ENCODE data around the gene NKX1-1.
"Not testable (repeated sequence)": the region's sequence is repeated elsewhere in the genome, so short reads cannot be mapped to it uniquely, and the experiment has no call there.

Gene NKX1-1

DNA sequence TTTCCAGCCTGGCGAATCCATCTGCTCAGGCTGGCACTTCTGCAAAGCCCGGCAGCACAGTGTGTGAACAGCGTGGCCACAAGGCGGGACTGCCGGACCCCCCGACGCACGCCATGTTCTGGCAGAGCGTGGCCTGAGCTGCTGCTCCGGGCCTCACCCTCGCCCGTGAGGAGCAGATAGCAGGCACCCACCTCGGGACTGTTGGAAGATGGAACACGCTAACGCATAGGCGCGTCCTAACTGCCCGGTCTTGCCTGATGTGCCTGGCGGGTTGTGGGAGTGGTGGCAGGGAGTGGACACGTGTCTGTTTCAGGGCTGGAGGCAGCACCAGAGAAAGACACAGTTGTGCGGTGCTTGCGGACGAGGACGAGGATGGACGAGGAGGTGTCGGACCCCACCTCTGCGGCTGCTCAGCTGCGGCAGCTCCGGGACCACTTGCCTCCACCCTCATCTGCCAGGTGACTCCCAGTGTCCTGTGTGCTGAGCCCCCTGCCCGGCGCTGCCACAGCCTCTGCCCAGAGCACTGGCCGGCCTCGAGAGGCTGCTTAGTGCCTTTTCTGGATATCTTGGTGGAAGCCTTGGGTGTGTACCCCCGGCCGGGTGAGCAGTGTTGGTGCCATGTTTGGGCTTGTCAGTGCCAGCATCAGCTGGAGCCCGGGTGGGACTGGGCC, 31.1 kb downstream of the NKX1-1 start:
- H3K36me3 Mint-ChIP-seq = peaks cover 6% of the 10 kb centered on the region
- no peaks in the 10 kb centered on the region for H3K4me1 Mint-ChIP-seq
- no peak overlapping the region for H3K27ac Mint-ChIP-seq
- H3K4me3 Mint-ChIP-seq = no peak overlapping the region
- no peaks in the 10 kb centered on the region for H3K27me3 Mint-ChIP-seq
- no peaks in the 10 kb centered on the region for H3K9me3 Mint-ChIP-seq

DNA sequence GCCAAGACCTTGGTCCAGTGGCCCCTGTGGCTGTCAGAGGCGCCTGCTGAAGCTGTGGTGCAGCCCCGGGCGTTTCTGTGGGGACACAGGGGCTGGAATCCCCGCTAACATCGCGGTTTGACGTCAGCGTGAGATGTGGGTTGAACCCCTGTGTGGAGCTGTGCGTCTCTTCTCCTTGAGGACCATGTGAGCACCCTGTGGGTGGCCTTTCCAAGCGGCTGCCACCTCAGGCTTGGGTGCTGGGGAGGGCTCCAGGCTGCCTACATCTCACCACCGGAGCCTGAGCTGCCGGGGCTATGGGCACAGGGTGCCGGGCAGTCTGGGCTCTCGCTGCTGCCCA, 31.6 kb downstream of the NKX1-1 start:
- no peaks in the 10 kb centered on the region for H3K27me3 Mint-ChIP-seq
- no peak overlapping the region for H3K27ac Mint-ChIP-seq
- H3K4me1 Mint-ChIP-seq = no peaks in the 10 kb centered on the region
- no peaks in the 10 kb centered on the region for H3K9me3 Mint-ChIP-seq
- H3K4me3 Mint-ChIP-seq = no peak overlapping the region
- peaks cover 6% of the 10 kb centered on the region for H3K36me3 Mint-ChIP-seq

DNA sequence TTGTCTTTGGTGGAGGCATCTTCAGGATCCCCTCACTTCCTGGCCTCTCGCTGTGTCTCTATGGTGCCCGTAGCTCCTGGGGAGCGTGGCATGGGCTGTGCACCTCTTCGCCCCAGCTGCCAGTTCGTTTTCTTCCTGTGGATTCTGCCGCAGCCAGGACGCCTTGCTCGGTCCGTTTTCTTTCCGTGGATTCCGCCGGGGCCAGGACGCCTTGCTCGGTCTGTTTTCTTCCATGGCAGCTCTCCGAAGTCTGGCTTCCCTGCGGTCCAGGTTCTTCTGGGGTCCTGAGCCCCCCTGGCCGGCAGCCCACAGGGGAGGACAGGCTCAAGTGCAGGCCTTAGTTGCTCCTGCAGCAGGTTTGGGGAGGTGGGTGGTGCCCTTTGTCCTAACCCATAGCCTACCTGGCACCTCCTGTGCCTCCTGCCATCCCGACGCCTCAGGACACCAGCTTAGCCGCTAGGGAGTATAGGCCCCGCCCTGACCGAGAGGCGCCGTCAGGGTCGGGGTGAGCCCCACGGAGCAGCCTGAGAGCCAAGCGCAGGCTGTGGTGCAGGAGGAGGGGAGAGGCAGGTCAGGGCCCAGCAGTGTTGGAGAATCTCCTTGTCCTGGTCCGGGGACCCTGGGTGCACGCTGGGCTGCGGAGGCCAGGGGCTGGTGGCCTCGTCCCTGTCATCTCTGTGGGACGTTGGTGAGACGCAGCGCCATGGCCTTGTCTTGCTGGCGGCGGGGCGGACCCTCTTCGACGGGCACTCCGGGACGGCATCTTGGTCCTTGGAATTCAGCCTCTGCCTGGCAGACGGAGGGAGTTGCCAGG, 32.1 kb downstream of the NKX1-1 start:
- Mint-ChIP-seq H3K27me3 (no peaks in the 10 kb centered on the region), H3K36me3 (peaks cover 6% of the 10 kb centered on the region), H3K27ac (no peak overlapping the region), H3K4me3 (no peak overlapping the region), H3K4me1 (no peaks in the 10 kb centered on the region), H3K9me3 (no peaks in the 10 kb centered on the region)

DNA sequence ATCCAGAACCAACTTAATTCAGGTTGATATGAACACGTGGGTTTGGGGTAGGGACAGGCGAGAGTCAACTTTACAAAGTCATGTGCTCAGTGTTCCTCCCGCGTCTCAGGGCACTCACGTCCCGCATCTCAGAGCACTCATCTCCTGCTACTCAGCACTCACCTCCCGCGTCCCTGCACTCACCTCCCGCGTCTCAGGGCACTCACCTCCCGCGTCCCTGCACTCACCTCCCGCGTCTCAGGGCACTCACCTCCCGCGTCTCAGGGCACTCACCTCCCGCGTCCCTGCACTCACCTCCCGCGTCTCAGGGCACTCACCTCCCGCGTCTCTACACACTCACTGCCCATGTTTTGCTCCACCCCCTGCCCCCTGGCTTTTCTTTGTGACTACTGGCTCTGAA, 33.7 kb downstream of the NKX1-1 start:
- not testable (repeated sequence) for H3K4me1 Mint-ChIP-seq, H3K36me3 Mint-ChIP-seq, H3K9me3 Mint-ChIP-seq, H3K27me3 Mint-ChIP-seq, H3K4me3 Mint-ChIP-seq, H3K27ac Mint-ChIP-seq

DNA sequence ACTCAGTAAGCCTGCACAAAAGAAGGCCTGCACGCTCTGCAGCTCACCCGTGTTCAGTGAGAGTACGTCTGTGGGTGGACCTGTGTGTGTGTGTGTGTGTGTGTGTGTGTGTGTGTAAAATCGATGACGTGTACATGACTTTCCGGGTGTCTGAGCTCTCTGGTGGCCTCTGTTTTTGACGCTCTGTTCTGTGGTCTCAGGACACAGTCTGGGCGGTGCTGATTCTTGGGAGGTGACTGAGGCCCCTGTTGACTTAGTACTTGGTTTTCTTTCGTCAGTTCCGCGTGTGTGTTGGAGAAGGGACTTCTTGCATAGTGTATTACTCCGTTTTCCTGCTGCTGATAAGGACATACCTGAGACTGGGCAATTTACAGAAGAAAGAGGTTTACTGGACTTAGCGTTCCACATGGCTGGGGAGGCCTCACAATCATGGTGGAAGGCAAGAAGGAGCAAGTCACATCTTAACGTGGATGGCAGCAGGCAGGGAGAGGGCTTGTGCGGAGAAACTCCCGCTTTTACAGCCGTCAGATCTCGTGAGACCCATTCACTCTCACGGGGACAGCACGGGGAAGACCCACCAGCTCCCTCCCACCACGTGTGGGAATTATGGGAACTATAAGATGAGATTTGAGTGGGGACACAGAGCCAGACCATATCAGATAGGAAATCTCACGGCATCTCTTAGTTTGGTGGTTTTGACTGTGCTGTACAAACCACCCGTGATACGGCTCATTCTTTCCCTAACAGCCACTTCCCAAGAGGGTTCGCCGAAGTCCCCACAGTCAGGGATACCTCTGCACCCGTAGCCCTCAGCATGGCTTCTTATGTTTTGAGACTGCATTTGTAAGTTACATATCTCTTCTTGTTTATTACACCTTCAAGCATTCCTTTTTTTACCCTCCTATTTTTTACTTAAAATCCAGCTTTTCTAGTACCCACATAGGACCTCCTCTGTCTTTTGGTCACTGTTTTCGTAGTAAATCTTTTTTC, 34.8 kb downstream of the NKX1-1 start:
- no peaks in the 10 kb centered on the region for H3K27me3 Mint-ChIP-seq
- H3K9me3 Mint-ChIP-seq = no peaks in the 10 kb centered on the region
- peaks cover 6% of the 10 kb centered on the region for H3K36me3 Mint-ChIP-seq
- no peaks in the 10 kb centered on the region for H3K4me1 Mint-ChIP-seq
- H3K4me3 Mint-ChIP-seq = no peak overlapping the region
- H3K27ac Mint-ChIP-seq = no peak overlapping the region

DNA sequence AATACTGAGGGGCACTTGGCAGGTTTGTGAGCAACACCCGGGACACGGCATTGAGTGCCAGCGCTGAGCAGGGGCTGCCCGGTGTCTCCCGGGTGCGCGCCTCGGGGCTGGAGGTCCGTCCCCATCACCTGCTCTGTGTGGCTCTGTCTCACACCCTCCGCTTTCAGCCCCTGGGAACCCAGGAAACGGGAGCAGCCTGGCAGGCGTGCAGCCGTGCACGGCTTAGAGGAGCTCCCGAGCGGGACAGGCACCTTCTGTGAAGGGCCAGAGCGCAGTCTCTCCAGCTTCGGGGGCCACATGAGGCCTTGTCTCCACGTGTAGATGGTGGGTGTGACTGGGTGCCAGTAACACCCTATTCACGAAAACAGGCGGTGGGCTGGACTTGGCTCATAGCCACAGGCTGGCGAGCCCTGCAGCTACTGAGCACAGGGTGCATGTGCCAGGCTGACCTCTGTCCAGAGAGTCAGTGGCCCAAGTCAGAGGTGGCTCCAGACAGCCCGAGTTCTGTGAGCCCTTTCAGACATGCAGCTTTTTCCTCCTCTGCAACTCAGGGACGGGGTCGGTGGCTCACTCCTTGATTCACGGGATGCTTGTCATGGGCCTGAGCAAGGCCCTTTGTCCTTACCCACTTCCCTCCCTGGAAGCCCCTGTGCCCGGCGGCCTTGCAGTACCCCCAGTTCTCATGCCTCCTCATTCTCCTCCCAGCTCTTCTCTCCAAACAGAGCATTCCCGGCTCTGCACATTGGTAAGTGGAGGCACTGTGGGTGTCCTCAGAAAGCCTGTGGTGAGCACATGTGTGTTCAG, 35.7 kb downstream of the NKX1-1 start:
- Mint-ChIP-seq H3K4me3 (no peak overlapping the region), H3K27ac (no peak overlapping the region), H3K27me3 (no peaks in the 10 kb centered on the region), H3K9me3 (no peaks in the 10 kb centered on the region), H3K36me3 (peaks cover 6% of the 10 kb centered on the region), H3K4me1 (no peaks in the 10 kb centered on the region)

DNA sequence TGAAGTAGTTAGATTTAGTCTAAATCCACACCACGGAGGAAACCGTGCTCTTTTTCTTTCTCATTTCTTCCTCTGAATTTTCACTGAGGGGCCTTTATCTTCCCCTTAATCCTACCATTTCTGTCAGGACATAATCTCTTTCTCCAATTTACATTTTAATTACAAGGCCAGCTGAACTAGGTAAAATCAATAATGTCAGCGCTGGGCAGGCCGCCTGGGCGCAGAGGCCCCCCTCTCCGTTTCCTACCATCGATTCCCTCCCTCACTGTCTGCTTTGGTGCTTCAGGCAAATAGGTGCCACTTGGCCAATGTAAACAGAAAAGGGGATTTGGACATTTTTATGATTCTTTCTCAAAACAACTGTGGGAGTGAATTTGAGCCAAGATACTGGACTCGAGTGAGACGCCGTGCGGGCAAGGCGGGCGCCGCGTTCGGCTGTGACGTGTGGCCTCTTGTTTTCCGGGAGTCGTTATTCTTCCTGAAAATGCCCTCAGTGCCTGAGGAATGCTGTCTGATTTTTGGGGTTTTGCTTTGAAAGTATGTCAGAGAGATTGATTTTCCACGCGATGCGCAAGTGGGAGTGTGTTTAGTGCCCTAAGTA, 36.7 kb downstream of the NKX1-1 start:
- Mint-ChIP-seq H3K36me3 (peaks cover 6% of the 10 kb centered on the region), H3K27ac (no peak overlapping the region), H3K9me3 (no peaks in the 10 kb centered on the region), H3K27me3 (no peaks in the 10 kb centered on the region), H3K4me3 (no peak overlapping the region), H3K4me1 (no peaks in the 10 kb centered on the region)

DNA sequence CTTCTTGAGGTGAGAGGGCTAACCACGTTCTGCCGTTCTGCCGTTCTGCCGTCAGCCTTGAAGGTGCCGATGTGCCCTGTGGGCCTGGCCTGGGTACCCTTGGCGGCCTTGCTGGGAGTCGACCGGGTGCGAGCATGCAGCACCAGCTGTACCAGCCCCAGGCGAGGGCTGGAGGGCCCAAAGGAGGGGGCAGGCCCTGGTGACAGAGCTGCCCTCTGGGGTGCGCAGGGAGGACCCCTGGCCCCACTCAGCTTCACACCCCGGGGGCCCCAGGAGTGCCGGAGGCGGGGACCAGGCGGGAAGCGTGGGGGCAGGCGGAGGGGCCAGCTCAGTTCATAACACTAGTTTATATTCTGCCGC, 37.2 kb downstream of the NKX1-1 start:
- Mint-ChIP-seq H3K36me3 (peaks cover 6% of the 10 kb centered on the region), H3K27ac (no peak overlapping the region), H3K27me3 (no peaks in the 10 kb centered on the region), H3K9me3 (no peaks in the 10 kb centered on the region), H3K4me3 (no peak overlapping the region), H3K4me1 (no peaks in the 10 kb centered on the region)

DNA sequence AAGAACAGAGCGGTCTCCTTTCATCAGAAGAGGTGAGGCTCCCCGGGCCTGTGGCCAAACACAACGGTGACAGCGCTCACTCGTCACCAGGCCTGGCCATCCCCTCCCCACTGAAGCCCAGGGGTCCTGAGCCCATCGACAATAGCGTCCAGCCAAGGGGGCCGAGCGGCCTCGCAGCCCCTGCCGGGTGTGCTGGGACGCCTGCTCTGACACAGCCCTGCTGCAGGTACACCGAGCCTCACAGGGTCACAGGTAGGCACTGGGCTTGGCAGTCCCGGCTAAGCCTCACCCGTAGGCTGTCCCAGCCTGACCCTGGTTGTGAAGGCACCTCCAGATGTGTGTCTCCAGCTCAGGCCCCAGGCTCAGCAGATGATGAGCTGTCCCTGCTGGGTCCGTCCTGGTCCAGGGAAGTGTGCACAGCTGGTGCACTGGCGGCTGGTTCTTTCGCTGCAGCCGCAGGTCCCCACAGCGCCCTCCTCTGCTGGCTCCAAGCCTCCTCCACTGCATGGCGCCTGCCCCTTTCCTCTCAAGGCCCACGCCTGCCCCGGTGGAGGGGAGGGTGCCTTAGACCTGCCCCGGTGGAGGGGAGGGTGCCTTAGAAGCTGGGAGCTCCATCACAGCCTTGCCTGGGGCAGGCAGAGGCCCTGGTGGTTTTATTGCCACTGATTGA, 37.7 kb downstream of the NKX1-1 start:
- Mint-ChIP-seq H3K9me3 (no peaks in the 10 kb centered on the region), H3K36me3 (peaks cover 3% of the 10 kb centered on the region), H3K4me3 (no peak overlapping the region), H3K27ac (no peak overlapping the region), H3K4me1 (no peaks in the 10 kb centered on the region), H3K27me3 (no peaks in the 10 kb centered on the region)

DNA sequence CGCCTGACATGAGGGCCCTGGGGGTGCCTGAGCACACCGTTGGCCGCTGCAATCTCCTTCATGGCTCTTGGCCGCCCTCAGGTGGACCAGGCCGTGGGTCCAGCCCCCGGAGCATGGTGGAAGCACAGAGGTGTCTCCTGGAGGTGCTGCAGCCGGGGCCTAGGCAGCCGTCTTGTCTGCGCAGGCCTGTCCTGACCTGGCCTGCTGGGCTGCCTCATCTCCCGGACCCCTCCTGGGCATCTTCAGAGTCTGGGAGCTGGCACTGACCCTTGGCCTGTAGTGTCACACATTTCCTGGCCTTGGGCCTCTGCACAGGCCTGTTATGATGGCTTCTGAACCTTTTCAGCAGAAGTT, 38.3 kb downstream of the NKX1-1 start:
- Mint-ChIP-seq H3K36me3 (peaks cover 1% of the 10 kb centered on the region), H3K27me3 (no peaks in the 10 kb centered on the region), H3K27ac (no peak overlapping the region), H3K4me3 (no peak overlapping the region), H3K9me3 (no peaks in the 10 kb centered on the region), H3K4me1 (no peaks in the 10 kb centered on the region)

DNA sequence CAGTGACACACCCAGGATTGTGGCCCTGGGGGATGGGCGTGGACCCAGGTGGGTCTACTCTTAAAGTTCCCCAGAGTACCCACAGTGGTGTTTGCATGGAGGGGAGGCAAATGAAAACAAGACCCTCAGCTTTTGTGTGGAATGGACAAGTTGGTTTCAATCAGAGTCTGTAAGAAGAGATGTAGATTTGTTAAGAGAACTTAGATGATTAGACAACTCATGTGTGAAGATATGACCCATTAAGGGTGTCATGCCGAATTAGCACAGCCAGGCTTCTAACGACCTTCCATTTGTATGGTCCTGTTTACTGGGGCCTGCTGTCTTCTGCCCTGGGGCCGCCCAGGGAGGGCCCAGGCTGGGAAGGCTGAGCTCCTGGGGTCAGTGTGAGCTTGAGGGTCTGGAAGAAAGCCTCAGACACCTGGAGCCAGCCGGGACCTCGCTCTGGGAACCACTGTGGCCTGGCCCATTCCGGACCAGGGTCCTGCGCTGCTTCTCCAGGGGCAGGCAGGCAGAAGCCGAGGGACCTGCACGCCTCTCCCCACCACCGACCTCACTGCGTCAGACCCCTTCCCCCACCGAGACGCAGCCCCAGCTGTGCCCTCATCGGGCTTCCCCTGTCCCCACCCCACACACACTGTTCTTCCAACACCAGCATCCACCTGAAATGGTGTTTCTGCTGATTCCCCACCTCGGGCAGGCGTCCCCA, 38.9 kb downstream of the NKX1-1 start:
- Mint-ChIP-seq H3K27me3 (no peaks in the 10 kb centered on the region), H3K9me3 (no peaks in the 10 kb centered on the region), H3K27ac (no peak overlapping the region)

DNA sequence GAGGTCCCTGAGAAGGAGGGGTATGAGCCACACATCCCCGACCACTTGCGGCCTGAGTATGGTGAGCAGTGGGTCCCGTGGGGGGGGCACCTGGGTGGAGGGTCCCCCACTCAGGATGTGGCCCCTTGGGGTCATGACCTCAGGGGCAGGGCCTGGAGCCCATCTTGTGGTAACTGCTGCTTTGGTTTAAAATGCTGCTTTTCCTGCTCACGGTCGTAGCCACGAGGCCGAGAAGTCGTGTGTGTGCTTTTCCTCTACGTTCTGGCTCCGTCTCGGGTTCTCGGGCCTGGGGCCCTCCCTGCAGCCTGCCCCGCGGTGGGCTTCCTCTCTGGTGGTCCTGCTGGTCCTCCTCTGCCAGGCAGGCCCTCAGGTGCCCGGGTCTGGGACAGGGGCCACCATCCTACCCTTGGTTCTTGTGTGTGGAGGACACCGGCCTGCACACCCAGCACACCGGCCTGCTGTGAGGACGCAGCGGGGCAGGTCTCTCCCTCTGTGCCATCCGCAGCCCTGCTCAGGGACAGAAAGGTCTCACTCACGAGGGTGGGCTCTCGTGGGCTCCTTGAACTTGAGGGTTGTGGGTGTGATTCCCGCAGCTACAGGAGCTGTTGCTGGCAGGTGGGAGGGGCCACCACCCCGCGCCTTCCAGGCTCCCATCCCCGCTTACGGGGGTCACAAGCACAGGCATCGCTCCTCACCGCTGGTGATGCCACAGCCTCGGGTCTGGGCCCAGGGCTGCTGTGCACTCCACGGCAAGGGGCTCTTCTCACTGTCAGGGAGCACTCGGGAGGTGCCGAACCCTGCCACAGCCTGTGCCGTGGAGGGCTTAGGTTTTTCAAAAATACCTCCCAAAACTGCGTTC, 39.6 kb downstream of the NKX1-1 start:
- no peaks in the 10 kb centered on the region for H3K4me1 Mint-ChIP-seq
- no peaks in the 10 kb centered on the region for H3K27me3 Mint-ChIP-seq

More for the DNA sequence above, 38.9 kb downstream of the NKX1-1 start:
- Mint-ChIP-seq H3K4me3 (no peak overlapping the region), H3K4me1 (no peaks in the 10 kb centered on the region), H3K36me3 (no peaks in the 10 kb centered on the region)

More for the DNA sequence above, 39.6 kb downstream of the NKX1-1 start:
- no peak overlapping the region for H3K4me3 Mint-ChIP-seq
- no peaks in the 10 kb centered on the region for H3K9me3 Mint-ChIP-seq
- H3K36me3 Mint-ChIP-seq = no peaks in the 10 kb centered on the region
- no peak overlapping the region for H3K27ac Mint-ChIP-seq
